Stimulated activated CD8-positive, alpha-beta memory T cell treated with anti-CD3 and anti-CD28 coated beads, Interleukin-4, amount 100 ng/mL, for 4 hours (primary cell): Measurements from ENCODE around the gene PACS2.
"Not testable (repeated sequence)": the region's sequence is repeated elsewhere in the genome, so short reads cannot be mapped to it uniquely, and the experiment has no call there.

Source experiments
- DNase-seq, 2 donors: peaks; one replicate each; pipeline ENCODE4 v3.0.0-alpha.2; 2020; ENCODE audit warnings: low read depth in 2 of 2, low spot score in 1 of 2

The PACS2 gene

GRCh38 chr14:105314287-105315200 is at the start of gene PACS2:
PACS2 (plus strand) TSS chr14:105314748; CDS start chr14:105314919, 171 bp downstream.
- peak in 1 of 2 donors; percentile 24 for DNase-seq

GRCh38 chr14:105267820-105268548 is 46.6 kb upstream of the PACS2 start:
- DNase-seq, result no peak

GRCh38 chr14:105268736-105269354 is 45.7 kb upstream of the PACS2 start:
- DNase-seq, result no peak

GRCh38 chr14:105269405-105269804 is 45.1 kb upstream of the PACS2 start:
- no peak for DNase-seq

- no peak for DNase-seq
Observed at GRCh38 chr14:105271224-105271890, 43.2 kb upstream of the PACS2 start.

- DNase-seq, result no peak
Observed at GRCh38 chr14:105272623-105273022, 41.9 kb upstream of the PACS2 start.

- DNase-seq, result no peak
Observed at GRCh38 chr14:105273062-105273461, 41.5 kb upstream of the PACS2 start.

- no peak for DNase-seq
Observed at GRCh38 chr14:105274637-105275036, 39.9 kb upstream of the PACS2 start.

- no peak for DNase-seq
Observed at GRCh38 chr14:105275267-105275946, 39.1 kb upstream of the PACS2 start.

- DNase-seq, result not testable (repeated sequence)
Observed at GRCh38 chr14:105277448-105277847, 37.1 kb upstream of the PACS2 start.

GRCh38 chr14:105279642-105280361 is 34.7 kb upstream of the PACS2 start:
- DNase-seq, result no peak

- no peak for DNase-seq
Observed at GRCh38 chr14:105280525-105280924, 34.0 kb upstream of the PACS2 start.

GRCh38 chr14:105281371-105282097 is 33.0 kb upstream of the PACS2 start:
- no peak for DNase-seq

GRCh38 chr14:105282098-105282725 is 32.3 kb upstream of the PACS2 start:
- no peak for DNase-seq

- no peak for DNase-seq
Observed at GRCh38 chr14:105283028-105283427, 31.5 kb upstream of the PACS2 start.

- DNase-seq, result no peak
Observed at GRCh38 chr14:105283899-105284298, 30.6 kb upstream of the PACS2 start.

GRCh38 chr14:105285174-105285573 is 29.4 kb upstream of the PACS2 start:
- no peak for DNase-seq

- DNase-seq, result no peak
Observed at GRCh38 chr14:105286759-105287144, 27.8 kb upstream of the PACS2 start.
